Activated T-helper 1 cell treated with Interleukin-2 at 50 U/mL for 16 hours (primary cell): Measurements from ENCODE around the gene GPR84.
"Not testable (repeated sequence)": the region's sequence is repeated elsewhere in the genome, so short reads cannot be mapped to it uniquely, and the experiment has no call there.

Experiments
- DNase-seq: peaks from one replicate; pipeline ENCODE4 v3.0.0-alpha.2; 2020; ENCODE audit warnings: low read depth

Gene GPR84

GRCh38 chr12:54356228-54356627 is 8.1 kb downstream of the GPR84 start:
- DNase-seq: no peak

GRCh38 chr12:54355104-54355815 is 9.0 kb downstream of the GPR84 start:
- no peak for DNase-seq

GRCh38 chr12:54354271-54354670 is 10.0 kb downstream of the GPR84 start:
- not testable (repeated sequence) for DNase-seq

GRCh38 chr12:54352891-54353874 is 11.1 kb downstream of the GPR84 start:
- no peak for DNase-seq

GRCh38 chr12:54352022-54352531 is 12.2 kb downstream of the GPR84 start:
- DNase-seq: no peak

GRCh38 chr12:54351341-54351740 is 12.9 kb downstream of the GPR84 start:
- DNase-seq: no peak

GRCh38 chr12:54350743-54351142 is 13.5 kb downstream of the GPR84 start:
- no peak for DNase-seq

- DNase-seq: no peak
Measured at GRCh38 chr12:54349679-54350078, 14.6 kb downstream of the GPR84 start.

- no peak for DNase-seq
Measured at GRCh38 chr12:54349036-54349435, 15.2 kb downstream of the GPR84 start.

GRCh38 chr12:54341378-54342300 is 22.6 kb downstream of the GPR84 start:
- no peak for DNase-seq

- no peak for DNase-seq
Measured at GRCh38 chr12:54340846-54341245, 23.4 kb downstream of the GPR84 start.

GRCh38 chr12:54338698-54339296 is 25.5 kb downstream of the GPR84 start:
- no peak for DNase-seq

GRCh38 chr12:54337854-54338650 is 26.2 kb downstream of the GPR84 start:
- no peak for DNase-seq

GRCh38 chr12:54337280-54337842 is 26.9 kb downstream of the GPR84 start:
- DNase-seq: no peak

GRCh38 chr12:54333420-54334034 is 30.8 kb downstream of the GPR84 start:
- DNase-seq: no peak

GRCh38 chr12:54331461-54331860 is 32.8 kb downstream of the GPR84 start:
- no peak for DNase-seq

- no peak for DNase-seq
Measured at GRCh38 chr12:54330442-54330841, 33.8 kb downstream of the GPR84 start.

GRCh38 chr12:54329759-54330158 is 34.5 kb downstream of the GPR84 start:
- no peak for DNase-seq

GRCh38 chr12:54328595-54329337 is 35.5 kb downstream of the GPR84 start:
- no peak for DNase-seq
